HepG2 (cell line): Measurements from ENCODE around the gene GPS1. TPM values are rescaled to one million over a fixed set of nuclear protein-coding genes. Genes with fewer than 3 reads are reported as not detected.

Source experiments
- CBFB ChIP-seq: sonication (generic); formaldehyde crosslinking; IDR thresholded peaks from 2 replicates; pipeline ENCODE4 v1.4.0; 2020; ENCODE audit warnings: missing genetic modification reagents
- CREB3 ChIP-seq: sonication (generic); formaldehyde crosslinking; IDR thresholded peaks from 2 replicates; pipeline ENCODE4 v1.5.0; 2020; ENCODE audit warnings: missing genetic modification reagents
- DNMT1 ChIP-seq: sonication (generic); formaldehyde crosslinking; IDR thresholded peaks from 2 replicates; pipeline ENCODE4 v1.5.1; 2020; ENCODE audit warnings: mild to moderate bottlenecking, missing genetic modification reagents
- DRAP1 ChIP-seq: IDR thresholded peaks from 2 replicates; pipeline ENCODE4 v1.6.1; 2016; ENCODE audit warnings: missing genetic modification reagents, missing compliant biosample characterization
- ETV5 ChIP-seq: IDR thresholded peaks from 2 replicates; pipeline ENCODE4 v1.6.1; 2018; ENCODE audit warnings: missing biosample characterization, missing genetic modification reagents, inconsistent platforms, borderline replicate concordance
- FOSL2 ChIP-seq: sonication (generic); formaldehyde crosslinking; IDR thresholded peaks from 2 replicates; pipeline ENCODE4 v1.4.0; 2020; ENCODE audit warnings: missing genetic modification reagents
- GLMP ChIP-seq: sonication (generic); formaldehyde crosslinking; IDR thresholded peaks from 2 replicates; pipeline ENCODE4 v1.9.0; 2021; ENCODE audit warnings: missing genetic modification reagents, mild to moderate bottlenecking, borderline replicate concordance
- HDAC1 ChIP-seq: sonication (generic); formaldehyde crosslinking; IDR thresholded peaks from 2 replicates; pipeline ENCODE4 v1.5.1; 2020; ENCODE audit warnings: mild to moderate bottlenecking, missing genetic modification reagents
- LRRFIP1 ChIP-seq: sonication (generic); formaldehyde crosslinking; conservative IDR thresholded peaks from 2 replicates; pipeline ENCODE4 v1.4.0; 2020; ENCODE audit warnings: missing genetic modification reagents
- MNT ChIP-seq: fragments of 450-650 bp; IDR thresholded peaks from 2 replicates; pipeline ENCODE4 v1.6.1; 2016
- MTF1 ChIP-seq: sonication (generic); formaldehyde crosslinking; IDR thresholded peaks from 2 replicates; pipeline ENCODE4 v1.5.0; 2020; ENCODE audit warnings: missing genetic modification reagents
- MXD3 ChIP-seq: IDR thresholded peaks from 2 replicates; pipeline ENCODE4 v1.6.1; 2016; ENCODE audit warnings: mild to moderate bottlenecking, missing biosample characterization, missing genetic modification reagents
- NFYC ChIP-seq: IDR thresholded peaks from 2 replicates; pipeline ENCODE4 v1.6.1; 2016; ENCODE audit warnings: missing genetic modification reagents, missing compliant biosample characterization
- SIX4 ChIP-seq: sonication (generic); formaldehyde crosslinking; IDR thresholded peaks from 2 replicates; pipeline ENCODE4 v1.4.0; 2020; ENCODE audit warnings: missing genetic modification reagents
- SP5 ChIP-seq: IDR thresholded peaks from 2 replicates; pipeline ENCODE4 v1.6.1; 2016; ENCODE audit warnings: low read depth, borderline replicate concordance
- TBX2 ChIP-seq: sonication (generic); formaldehyde crosslinking; IDR thresholded peaks from 2 replicates; pipeline ENCODE4 v1.5.0; 2020; ENCODE audit warnings: missing genetic modification reagents, mild to moderate bottlenecking, borderline replicate concordance
- TMF1 ChIP-seq: sonication (generic); formaldehyde crosslinking; IDR thresholded peaks from 2 replicates; pipeline ENCODE4 v1.8.1; 2022; ENCODE audit warnings: low read depth, missing genetic modification reagents
- ZEB1 ChIP-seq: IDR thresholded peaks from 2 replicates; pipeline ENCODE4 v1.6.1; 2012; ENCODE audit warnings: mild to moderate bottlenecking, low read depth, inconsistent platforms; ENCODE audit not compliant: insufficient replicate concordance
- ZFY ChIP-seq: sonication (generic); formaldehyde crosslinking; IDR thresholded peaks from 2 replicates; pipeline ENCODE4 v1.4.0; 2020; ENCODE audit warnings: missing genetic modification reagents
- ZNF510 ChIP-seq: sonication (generic); formaldehyde crosslinking; IDR thresholded peaks from 2 replicates; pipeline ENCODE4 v1.4.0; 2020; ENCODE audit warnings: low read depth, mild to moderate bottlenecking, missing genetic modification reagents
- ZNF543 ChIP-seq: sonication (generic); formaldehyde crosslinking; IDR thresholded peaks from 2 replicates; pipeline ENCODE4 v1.4.0; 2020; ENCODE audit warnings: mild to moderate bottlenecking, missing genetic modification reagents
- ZNF672 ChIP-seq: sonication (generic); formaldehyde crosslinking; IDR thresholded peaks from 2 replicates; pipeline ENCODE4 v1.8.1; 2022; ENCODE audit warnings: missing genetic modification reagents
- ZNF720 ChIP-seq: sonication (generic); formaldehyde crosslinking; IDR thresholded peaks from 2 replicates; pipeline ENCODE4 v1.4.0; 2020; ENCODE audit warnings: missing genetic modification reagents
- ZNF781 ChIP-seq: sonication (generic); formaldehyde crosslinking; IDR thresholded peaks from 2 replicates; pipeline ENCODE4 v1.5.1; 2020; ENCODE audit warnings: borderline replicate concordance, mild to moderate bottlenecking, missing genetic modification reagents; ENCODE audit errors: not compliant biosample characterization
- polyA plus RNA-seq, 8 experiments: library from polyadenylated mRNA; depleted of rRNA in 3 of 8; stranded (reverse) in 7 of 8; unstranded in 1 of 8; fragments of >200 nt; fragmentation: Illumina TruSeq in 4 of 8; extraction: Trizol in 4 of 8; gene quantifications; 2 replicates each; pipeline versions ENCODE4 v1.2.1 to v1.2.3, GENCODE V29; 2011 to 2016; ENCODE audit warnings: low read depth in 4 of 8, missing spikeins in 1 of 8, mixed read lengths in 1 of 8; ENCODE audit not compliant: insufficient read depth in 1 of 8
- total RNA-seq, 5 experiments: library from RNA; depleted of rRNA; stranded (reverse); fragments of >200 nt; fragmentation: Illumina TruSeq; extraction: Trizol; gene quantifications; 2 replicates each; pipeline ENCODE4 v1.2.3, GENCODE V29; 2016; ENCODE audit warnings: low read depth in 1 of 5

The GPS1 gene
- total and polyA plus RNA-seq, 2 of the 13 experiments (the other 11 are each of a cell fraction or from before 2014, with no cell fraction given), result 124 to 128 TPM

GRCh38 chr17:82037092-82037888 lies 14.4 kb upstream of the GPS1 start, which contains the start of gene DCXR (continued):
- TF ChIP-seq HDAC1 (peak; percentile 99), MXD3 (CRISPR knock-in tag) (peak; percentile 91; the same call in 1 of the 2 replicates), MTF1 (CRISPR knock-in tag) (no peak), ZNF510 (CRISPR knock-in tag) (peak; percentile 86; the same call in 1 of the 2 replicates), ETV5 (CRISPR knock-in tag) (peak; percentile 67), CREB3 (CRISPR knock-in tag) (0 out of 2 replicates have a peak, but pooled peaks have one; percentile 18), ZNF720 (CRISPR knock-in tag) (no peak), LRRFIP1 (no peak), GLMP (CRISPR knock-in tag) (no peak), MNT (peak; percentile 29; the same call in 1 of the 2 replicates), ZNF672 (no peak), ZNF781 (no peak), FOSL2 (peak; percentile 56), DNMT1 (CRISPR knock-in tag) (peak; percentile 97), SP5 (CRISPR knock-in tag) (peak; percentile 86), ZFY (CRISPR knock-in tag) (peak; percentile 93), TBX2 (CRISPR knock-in tag) (peak; percentile 70; the same call in 1 of the 2 replicates), TMF1 (peak; percentile 25; the same call in 1 of the 2 replicates), SIX4 (CRISPR knock-in tag) (peak; percentile 55; the same call in 1 of the 2 replicates), ZEB1 (peak; percentile 27), DRAP1 (CRISPR knock-in tag) (peak; percentile 100), NFYC (CRISPR knock-in tag) (peak; percentile 89), ZNF543 (CRISPR knock-in tag) (peak; percentile 73), CBFB (CRISPR knock-in tag) (no peak; the same call in 1 of the 2 replicates)
